ENCODE measurements around the gene IPCEF1. TPM values are rescaled to one million over a fixed set of nuclear protein-coding genes. Genes with fewer than 3 reads are reported as not detected.

IPCEF1 gene
- total RNA-seq, 1 donor from 2014 or later: 0.61 TPM

DNA sequence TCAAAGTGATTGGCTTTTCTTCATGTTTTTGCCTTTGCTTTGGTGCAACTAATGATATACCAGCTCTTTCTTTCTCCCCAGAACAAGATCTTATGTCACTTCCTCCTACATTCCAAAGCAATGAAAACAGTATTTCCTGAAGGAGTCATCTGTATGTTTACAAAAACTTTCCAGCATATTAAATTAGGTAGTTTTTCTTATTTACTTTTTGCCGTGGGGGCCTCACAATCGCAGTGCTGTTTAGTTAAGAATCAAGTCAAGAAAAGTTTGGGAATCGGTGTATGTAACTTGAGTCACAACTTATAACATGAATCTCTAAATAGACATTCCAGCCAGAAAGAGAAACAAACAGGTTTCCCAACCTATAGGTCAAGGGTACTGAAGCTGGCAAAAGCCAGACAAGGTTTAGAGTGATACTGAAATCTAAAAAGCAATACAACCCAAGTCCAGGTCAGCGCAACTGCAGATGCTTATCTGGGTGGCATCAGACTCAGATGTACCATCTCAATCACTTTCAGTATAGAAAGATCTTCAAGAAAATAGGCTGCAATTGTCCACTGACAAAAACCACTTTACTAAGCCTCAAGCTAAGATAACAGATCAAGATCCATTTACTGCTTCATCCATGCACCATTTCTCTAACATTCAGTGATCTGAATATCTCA is 63.6 kb downstream of the IPCEF1 start:
- no peak overlapping the region for H3K27ac Mint-ChIP-seq (ENCODE audit: unreplicated experiment)
- H3K27me3 Mint-ChIP-seq (ENCODE audit: unreplicated experiment): no peaks in the 10 kb centered on the region
- no peak for DNase-seq
- no peaks in the 10 kb centered on the region for H3K4me1 Mint-ChIP-seq (ENCODE audit: low read depth, unreplicated experiment)
- H3K4me3 Mint-ChIP-seq (ENCODE audit: unreplicated experiment): no peak overlapping the region
- no peaks in the 10 kb centered on the region for H3K36me3 Mint-ChIP-seq (ENCODE audit: unreplicated experiment)
- H3K9me3 Mint-ChIP-seq (ENCODE audit: unreplicated experiment): no peaks in the 10 kb centered on the region
- TF ChIP-seq, protein P1, sequence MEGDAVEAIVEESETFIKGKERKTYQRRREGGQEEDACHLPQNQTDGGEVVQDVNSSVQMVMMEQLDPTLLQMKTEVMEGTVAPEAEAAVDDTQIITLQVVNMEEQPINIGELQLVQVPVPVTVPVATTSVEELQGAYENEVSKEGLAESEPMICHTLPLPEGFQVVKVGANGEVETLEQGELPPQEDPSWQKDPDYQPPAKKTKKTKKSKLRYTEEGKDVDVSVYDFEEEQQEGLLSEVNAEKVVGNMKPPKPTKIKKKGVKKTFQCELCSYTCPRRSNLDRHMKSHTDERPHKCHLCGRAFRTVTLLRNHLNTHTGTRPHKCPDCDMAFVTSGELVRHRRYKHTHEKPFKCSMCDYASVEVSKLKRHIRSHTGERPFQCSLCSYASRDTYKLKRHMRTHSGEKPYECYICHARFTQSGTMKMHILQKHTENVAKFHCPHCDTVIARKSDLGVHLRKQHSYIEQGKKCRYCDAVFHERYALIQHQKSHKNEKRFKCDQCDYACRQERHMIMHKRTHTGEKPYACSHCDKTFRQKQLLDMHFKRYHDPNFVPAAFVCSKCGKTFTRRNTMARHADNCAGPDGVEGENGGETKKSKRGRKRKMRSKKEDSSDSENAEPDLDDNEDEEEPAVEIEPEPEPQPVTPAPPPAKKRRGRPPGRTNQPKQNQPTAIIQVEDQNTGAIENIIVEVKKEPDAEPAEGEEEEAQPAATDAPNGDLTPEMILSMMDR (IDR thresholded peaks at IDR 0.05; ENCODE audit: partially characterized antibody, unreplicated experiment): no peak

DNA sequence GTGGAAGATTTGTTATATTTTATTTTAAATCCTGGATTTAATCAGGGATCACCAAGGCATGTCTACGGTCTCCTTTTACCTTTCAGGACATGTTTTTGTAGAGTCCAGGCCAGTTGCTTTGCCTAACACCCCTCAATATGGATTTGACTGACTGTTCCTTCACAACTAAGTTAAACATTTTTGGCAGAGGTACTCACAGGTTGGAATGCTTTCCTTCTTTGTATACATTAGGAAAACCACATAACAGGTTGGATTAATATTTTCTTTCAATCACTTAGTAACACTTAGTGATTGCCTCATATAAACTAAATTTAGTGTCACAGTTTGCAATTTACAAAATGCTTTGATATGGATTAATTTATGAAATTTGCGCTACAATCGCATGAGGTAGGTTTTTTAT is 64.5 kb downstream of the IPCEF1 start:
- H3K4me1 Mint-ChIP-seq (ENCODE audit: low read depth, unreplicated experiment): no peaks in the 10 kb centered on the region
- TF ChIP-seq, protein P1 (IDR thresholded peaks at IDR 0.05; ENCODE audit: partially characterized antibody, unreplicated experiment): no peak
- H3K4me3 Mint-ChIP-seq (ENCODE audit: unreplicated experiment): no peak overlapping the region
- no peaks in the 10 kb centered on the region for H3K9me3 Mint-ChIP-seq (ENCODE audit: unreplicated experiment)
- no peaks in the 10 kb centered on the region for H3K27me3 Mint-ChIP-seq (ENCODE audit: unreplicated experiment)
- H3K27ac Mint-ChIP-seq (ENCODE audit: unreplicated experiment): no peak overlapping the region
- DNase-seq: no peak
- no peaks in the 10 kb centered on the region for H3K36me3 Mint-ChIP-seq (ENCODE audit: unreplicated experiment)

DNA sequence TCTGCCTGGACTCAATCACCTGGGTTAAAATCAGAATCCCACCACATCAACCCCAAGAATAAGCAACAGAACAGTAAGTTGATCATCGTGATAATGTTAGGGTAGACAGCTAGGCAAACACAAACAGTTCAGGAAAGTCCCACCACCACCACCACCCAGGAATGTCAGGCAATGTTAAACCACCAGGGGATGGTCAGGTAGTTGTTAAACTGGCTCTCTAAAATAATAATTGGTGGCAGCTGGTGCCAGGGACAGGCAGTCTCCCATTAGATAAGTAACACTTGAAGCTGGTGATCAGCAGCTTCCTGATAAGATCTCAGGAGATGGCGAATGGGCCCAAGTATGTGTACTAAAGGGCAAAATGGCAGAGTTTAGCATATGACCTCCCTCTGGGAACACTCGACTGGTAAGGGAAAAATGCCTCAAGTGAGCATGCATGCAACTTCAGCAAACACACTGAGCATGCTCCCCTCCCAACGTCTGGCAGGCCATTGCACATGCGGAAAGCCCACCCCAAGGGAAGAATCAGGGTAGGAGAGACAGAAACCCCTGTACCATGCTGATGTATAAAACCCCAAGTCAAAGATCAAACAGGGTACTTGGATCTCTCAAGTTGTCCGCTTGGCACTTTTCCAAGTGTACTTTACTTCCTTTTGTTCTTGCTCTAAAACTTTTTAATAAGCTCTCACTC is 66.6 kb downstream of the IPCEF1 start:
- DNase-seq: no peak
- Mint-ChIP-seq H3K36me3 (ENCODE audit: unreplicated experiment) (no peaks in the 10 kb centered on the region), H3K27ac (ENCODE audit: unreplicated experiment) (no peak overlapping the region), H3K9me3 (ENCODE audit: unreplicated experiment) (no peaks in the 10 kb centered on the region), H3K4me3 (ENCODE audit: unreplicated experiment) (no peak overlapping the region), H3K4me1 (ENCODE audit: low read depth, unreplicated experiment) (no peaks in the 10 kb centered on the region), H3K27me3 (ENCODE audit: unreplicated experiment) (no peaks in the 10 kb centered on the region)
- TF ChIP-seq, protein P1 (IDR thresholded peaks at IDR 0.05; ENCODE audit: partially characterized antibody, unreplicated experiment): no peak

DNA sequence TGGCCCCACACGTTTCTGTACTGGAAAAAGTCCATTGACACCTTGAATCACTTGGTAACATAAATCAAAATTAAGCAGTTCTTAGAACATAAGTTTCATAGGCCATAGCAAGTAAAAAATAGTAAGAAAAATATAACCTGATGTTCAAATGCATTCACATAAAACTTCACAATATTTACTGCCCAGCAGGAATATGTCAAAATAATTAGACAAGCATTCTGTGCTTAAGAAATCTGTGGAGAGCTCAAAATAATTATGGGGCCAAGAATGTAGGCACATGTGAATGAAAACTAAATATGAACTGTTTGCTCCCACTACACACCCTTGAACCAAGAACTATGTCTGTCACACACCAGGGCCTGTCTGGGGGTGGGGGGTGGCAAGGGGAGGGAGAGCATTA is 70.8 kb downstream of the IPCEF1 start:
- Mint-ChIP-seq H3K36me3 (ENCODE audit: unreplicated experiment) (no peaks in the 10 kb centered on the region), H3K27me3 (ENCODE audit: unreplicated experiment) (no peaks in the 10 kb centered on the region), H3K9me3 (ENCODE audit: unreplicated experiment) (no peaks in the 10 kb centered on the region), H3K27ac (ENCODE audit: unreplicated experiment) (no peak overlapping the region), H3K4me1 (ENCODE audit: low read depth, unreplicated experiment) (no peaks in the 10 kb centered on the region), H3K4me3 (ENCODE audit: unreplicated experiment) (no peak overlapping the region)
- TF ChIP-seq, protein P1 (IDR thresholded peaks at IDR 0.05; ENCODE audit: partially characterized antibody, unreplicated experiment): no peak
- DNase-seq: no peak

DNA sequence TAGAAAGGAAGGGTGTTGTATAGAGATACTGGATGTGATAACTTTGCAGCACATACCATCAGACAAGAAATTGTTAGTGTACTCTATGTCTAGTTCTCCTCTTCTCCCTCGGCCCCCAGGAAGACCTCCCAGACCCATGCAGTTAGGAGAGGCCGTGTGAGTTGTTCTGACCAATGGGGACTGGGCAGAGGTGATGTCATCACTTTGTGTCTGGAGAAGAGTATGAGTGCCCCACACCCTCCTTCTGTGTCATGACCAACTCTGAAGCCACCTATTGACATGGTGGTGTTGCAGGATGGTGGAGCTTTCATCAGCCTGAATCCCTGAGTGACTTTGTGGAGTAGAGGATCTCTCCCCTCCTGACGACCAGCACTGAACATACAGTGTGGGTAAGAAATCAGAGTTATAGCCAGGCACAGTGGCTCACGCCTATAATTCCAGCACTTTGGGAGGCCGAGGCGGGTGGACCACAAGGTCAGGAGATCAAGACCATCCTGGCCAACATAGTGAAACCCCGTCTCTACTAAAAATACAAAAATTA is 72.2 kb downstream of the IPCEF1 start:
- H3K27me3 Mint-ChIP-seq (ENCODE audit: unreplicated experiment): no peaks in the 10 kb centered on the region
- DNase-seq: no peak

More for the DNA sequence above, 72.2 kb downstream of the IPCEF1 start:
- Mint-ChIP-seq H3K9me3 (ENCODE audit: unreplicated experiment) (no peaks in the 10 kb centered on the region), H3K36me3 (ENCODE audit: unreplicated experiment) (no peaks in the 10 kb centered on the region), H3K4me1 (ENCODE audit: low read depth, unreplicated experiment) (no peaks in the 10 kb centered on the region), H3K4me3 (ENCODE audit: unreplicated experiment) (no peak overlapping the region), H3K27ac (ENCODE audit: unreplicated experiment) (no peak overlapping the region)
- TF ChIP-seq, protein P1 (IDR thresholded peaks at IDR 0.05; ENCODE audit: partially characterized antibody, unreplicated experiment): no peak

Data from glutamatergic neuron (in vitro differentiated cells).